GM12873 (cell line): Measurements from ENCODE around the gene GSTO1.

Source experiments
- TF ChIP-seq, protein P1 (sequence below): IDR thresholded peaks from 2 replicates; pipeline ENCODE4 v1.5.1; 2012; ENCODE audit warnings: low read depth, mild to moderate bottlenecking, moderate library complexity, low read length, control low read depth; ENCODE audit not compliant: insufficient read depth; ENCODE audit errors: missing control alignments

Gene GSTO1

DNA sequence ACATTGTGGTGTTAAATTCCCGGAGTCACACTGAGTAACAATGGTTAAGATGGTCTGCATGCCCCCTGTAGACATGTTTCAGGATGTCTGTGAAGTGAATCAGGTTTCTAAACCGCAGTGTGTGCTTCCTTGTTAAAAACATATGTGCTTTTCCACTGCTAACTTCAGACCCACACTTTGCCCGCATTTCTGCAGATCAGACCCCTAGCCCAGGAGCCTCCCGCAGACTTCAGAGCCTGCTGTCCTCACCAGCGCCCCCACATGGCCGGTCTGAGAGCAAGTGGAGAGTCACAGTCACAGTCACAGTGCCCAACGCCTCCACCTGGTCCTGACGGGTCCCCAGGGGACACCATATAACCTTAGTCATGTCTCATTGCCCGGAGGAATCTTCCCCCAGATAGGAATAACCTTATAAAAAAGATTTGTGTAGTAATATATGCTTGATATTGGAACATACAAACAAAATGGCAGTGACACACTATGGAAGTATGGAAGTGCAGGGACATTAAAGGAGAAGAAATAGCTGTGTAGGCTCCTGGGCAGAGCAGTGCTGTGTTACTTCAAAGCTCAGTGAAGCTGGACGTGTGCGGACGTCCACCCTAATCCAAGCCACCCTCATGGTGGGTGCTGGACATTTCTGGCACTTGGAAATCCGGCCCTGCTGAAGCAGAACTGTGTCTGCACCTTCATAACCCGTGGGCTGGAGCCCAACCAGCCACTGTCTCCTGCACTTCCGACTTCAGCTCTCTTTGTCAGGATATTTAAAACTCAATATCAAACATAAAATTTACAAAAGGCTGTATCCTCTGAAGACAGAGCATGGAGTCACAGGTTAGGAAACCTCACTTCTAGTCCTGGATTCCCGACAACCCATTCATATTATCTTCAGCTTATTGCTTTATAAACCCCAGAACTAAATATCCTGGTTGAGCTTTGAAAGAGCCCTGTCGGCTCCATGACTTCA, 43.3 kb downstream of the GSTO1 start:
- TF ChIP-seq, protein P1, sequence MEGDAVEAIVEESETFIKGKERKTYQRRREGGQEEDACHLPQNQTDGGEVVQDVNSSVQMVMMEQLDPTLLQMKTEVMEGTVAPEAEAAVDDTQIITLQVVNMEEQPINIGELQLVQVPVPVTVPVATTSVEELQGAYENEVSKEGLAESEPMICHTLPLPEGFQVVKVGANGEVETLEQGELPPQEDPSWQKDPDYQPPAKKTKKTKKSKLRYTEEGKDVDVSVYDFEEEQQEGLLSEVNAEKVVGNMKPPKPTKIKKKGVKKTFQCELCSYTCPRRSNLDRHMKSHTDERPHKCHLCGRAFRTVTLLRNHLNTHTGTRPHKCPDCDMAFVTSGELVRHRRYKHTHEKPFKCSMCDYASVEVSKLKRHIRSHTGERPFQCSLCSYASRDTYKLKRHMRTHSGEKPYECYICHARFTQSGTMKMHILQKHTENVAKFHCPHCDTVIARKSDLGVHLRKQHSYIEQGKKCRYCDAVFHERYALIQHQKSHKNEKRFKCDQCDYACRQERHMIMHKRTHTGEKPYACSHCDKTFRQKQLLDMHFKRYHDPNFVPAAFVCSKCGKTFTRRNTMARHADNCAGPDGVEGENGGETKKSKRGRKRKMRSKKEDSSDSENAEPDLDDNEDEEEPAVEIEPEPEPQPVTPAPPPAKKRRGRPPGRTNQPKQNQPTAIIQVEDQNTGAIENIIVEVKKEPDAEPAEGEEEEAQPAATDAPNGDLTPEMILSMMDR = peak; percentile 56

DNA sequence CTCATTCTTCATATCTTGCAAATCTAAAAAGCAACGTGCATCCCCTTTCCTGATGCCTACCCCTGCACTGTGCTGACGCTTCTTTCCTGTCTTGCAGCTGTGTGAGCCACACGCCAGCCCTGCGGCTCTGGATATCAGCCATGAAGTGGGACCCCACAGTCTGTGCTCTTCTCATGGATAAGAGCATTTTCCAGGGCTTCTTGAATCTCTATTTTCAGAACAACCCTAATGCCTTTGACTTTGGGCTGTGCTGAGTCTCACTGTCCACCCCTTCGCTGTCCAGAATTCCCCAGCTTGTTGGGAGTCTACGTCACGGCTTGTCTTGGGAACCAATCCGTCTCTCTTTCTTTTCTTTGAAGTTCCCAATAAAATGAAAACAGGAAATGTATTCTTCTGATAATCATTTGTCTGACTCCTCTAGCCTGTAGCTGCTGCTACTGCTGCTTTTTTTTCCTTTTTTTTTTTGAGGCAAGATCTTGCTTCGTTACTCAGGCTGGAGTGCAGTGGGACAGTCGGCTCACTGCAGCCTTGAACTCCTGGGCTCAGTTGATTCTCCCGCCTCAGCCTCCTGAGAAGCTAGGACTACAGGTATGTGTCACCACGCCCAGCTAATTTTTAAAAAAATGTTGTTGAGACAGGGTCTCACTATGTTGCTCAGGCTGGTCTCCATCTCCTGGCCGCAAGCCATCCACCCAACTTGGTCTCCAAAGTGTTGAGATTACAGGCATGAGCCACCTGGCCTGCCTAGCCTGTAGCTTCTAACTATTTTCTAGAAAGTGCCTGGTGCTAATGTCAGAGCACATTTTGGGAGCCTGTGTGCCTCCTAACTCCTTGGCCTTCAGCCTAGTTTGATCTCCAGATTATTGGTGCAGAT, 44.6 kb downstream of the GSTO1 start:
- TF ChIP-seq, protein P1 = no peak

DNA sequence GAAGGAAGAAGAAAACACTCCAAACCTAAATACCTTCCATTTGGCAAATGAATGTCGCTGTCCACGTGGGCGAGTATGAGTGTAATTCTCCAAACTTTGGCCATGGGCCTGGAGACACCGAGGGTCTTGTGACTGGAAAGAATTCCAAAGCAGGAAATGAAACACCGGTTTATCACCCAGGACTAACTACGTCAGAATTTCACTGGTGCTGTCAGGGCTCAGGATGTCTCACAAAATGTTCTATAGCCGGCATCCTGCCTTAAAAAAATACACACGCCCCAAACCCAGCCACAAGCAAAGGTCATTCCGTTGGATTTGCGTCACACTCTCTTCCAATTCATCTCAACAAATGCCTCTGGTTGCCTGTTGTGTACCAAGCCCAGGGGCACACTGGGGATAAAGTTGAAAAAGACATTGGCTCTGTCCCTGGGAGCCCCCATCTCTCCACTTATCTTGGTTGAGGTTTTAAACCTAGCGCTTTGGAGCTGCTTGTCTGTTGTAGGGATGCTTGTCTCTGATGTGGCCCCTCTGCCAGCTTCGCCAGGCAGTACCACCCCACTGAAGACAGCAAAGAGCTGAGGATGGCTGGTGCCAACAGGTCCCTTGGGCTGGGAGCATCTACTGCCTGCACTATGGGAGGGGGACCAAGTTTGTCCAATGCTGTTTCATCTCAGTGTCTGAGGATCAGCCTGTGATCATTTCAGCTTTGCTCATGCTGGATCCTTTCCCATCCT, 45.5 kb downstream of the GSTO1 start:
- TF ChIP-seq, protein P1 = no peak

DNA sequence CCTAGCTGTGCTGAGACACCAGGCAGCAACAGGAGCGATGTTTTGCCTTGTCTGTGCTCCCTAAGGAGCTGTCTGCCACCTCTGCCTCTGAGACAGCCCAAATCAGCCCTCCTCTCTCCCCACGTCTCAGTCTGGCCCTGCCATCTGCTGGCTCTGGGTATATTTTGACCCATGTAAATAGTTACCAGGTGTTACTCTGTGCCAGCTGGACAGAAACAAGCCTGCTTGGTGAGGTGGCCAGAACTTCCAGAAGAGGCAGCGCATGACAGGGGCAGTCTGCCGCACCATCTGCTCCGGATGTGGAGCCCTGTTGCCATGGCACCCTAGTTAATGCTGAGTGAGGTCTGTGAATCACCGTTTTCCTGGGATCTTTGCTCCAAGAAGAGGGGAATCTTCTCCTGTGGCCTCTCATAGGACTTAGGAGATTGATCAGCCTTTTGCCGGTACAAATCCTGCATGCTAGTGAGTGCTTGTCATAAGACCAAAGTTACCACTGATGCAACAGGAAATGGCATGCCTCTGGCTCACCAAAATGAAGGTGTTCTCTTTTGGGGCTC, 46.1 kb downstream of the GSTO1 start:
- TF ChIP-seq, protein P1 = no peak

DNA sequence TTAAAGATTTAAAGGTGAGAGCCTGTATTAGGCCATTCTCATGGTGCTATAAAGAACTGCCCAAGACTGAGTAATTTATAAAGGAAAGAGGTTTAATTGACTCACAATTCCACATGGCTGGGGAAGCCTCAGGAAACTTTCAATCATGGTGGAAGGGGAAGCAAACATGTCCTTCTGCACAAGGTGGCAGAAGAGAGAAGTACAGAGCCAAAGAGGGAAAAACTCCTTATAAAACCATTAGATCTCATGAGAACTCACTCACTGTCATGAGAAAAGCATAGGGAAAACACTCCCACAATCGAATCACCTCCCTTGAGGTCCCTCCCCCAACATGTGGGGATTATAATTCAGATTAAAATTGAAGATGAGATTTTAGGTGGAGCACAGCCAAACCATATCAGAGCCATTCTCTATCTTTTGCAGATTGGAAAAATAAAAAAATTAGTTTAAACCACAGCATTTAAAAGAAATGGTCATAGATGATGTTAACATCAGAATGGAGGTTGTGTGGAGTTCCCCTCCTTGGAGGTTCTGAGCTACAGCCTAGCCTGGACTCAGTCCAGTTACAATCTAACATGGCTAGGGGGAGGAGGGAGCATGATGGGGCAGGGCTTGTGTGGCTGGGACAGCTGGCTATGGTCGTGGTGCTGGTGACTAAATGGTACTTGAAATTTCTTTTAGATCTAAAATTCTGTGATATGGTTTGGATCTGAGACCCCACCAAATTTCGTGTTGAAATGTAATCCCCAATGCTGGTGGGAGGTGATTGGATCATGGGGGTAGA, 47.4 kb downstream of the GSTO1 start:
- TF ChIP-seq, protein P1 = no peak

DNA sequence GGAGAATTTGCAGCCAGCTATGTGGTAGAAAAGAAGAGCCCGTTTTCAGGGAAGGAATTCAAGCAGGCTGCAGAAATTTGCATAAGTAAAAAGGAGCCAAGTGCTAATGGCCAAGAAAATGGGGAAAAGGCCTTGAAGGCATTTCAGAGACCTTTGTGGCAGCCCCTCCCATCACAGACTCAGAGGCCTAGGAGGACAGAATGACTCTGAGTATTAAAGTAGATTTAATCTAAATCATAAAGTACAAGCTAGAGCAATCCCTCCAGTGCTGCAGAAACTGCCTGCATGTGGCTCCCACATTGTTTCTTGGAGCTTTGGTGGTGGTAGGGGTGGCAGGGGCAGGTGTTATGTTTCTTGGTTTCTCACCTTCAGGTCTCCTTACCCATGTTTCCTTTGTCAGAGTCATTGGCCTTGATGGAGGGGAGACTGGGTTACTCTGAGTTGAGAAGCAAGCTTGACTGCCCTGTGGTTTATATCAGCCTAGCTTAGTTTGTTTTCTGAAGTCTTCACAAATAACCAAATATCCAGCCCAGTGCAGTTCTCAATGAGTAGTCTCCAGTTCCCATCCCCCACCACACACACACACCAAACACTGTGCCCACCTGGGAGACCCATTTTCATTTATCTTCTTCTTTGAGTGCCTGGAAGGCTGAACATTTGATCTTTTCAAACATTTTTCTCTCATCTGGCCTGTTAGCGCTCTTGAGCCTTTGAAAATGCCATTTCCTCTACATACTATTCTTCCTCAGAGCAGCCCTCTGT, 49.1 kb downstream of the GSTO1 start:
- TF ChIP-seq, protein P1 = no peak
